RPMI8226 (cell line): ENCODE data around the gene TOR1B.
"Not testable (repeated sequence)": the region's sequence is repeated elsewhere in the genome, so short reads cannot be mapped to it uniquely, and the experiment has no call there.

ENCODE experiments used
- DNase-seq: peaks from one replicate; pipeline ENCODE4 v3.0.0-alpha.2; 2015

The TOR1B gene

GRCh38 chr9:129776938-129777768 is 25.8 kb upstream of the TOR1B start:
- peak; percentile 53 for DNase-seq

GRCh38 chr9:129777769-129778130 is 25.2 kb upstream of the TOR1B start:
- DNase-seq, result no peak

DNA sequence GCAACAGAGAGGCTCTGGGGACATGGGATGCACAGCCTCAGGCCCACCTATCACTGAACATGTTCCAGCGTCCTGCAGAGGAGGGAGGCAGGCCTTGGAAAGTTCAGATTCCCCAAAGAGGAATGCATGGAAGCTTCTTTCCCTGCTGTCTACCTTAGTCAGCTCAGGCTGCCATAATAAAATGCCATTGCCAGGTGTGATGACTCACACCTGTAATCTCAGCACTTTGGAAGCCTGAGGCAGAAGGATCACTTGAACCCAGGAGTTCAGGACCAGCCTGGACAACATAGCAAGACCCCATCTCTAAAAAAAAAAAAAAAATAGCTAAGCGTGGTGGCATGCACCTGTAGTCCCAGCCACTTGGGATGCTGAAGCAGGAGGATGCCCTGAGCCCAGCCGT is 24.5 kb upstream of the TOR1B start:
- DNase-seq, result no peak

DNA sequence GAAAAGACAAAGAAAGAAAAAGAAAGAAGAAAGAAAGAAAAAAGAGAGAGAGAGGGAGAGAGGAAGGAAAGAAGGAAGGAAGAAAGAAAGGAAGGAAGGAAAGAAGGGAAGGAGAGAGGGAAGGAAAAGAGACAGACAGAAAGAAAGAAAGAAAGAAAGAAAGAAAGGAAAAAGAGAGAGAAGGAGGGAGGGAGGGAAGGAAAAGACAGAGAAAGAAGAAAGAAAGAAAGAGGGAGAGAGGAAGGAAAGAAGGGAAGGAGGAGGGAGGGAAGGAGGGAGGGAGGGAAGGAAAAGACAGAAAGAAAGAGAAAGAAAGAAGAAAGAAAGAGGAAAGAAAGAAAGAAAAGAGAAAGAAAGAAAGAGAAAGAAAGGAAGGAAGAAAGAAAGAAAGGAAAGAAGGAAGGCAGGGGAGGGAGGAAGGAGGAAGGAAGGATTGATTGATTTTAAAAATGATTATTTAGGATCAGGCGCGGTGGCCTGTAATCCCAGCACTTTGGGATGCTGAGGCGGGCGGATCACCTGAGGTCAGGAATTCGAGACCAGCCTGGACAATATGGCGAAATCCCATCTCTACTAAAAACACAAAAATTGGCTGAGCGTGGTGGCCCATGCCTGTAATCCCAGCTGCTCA is 23.3 kb upstream of the TOR1B start:
- no peak for DNase-seq

- DNase-seq, result no peak
Measured at GRCh38 chr9:129781131-129781530, 21.9 kb upstream of the TOR1B start.

DNA sequence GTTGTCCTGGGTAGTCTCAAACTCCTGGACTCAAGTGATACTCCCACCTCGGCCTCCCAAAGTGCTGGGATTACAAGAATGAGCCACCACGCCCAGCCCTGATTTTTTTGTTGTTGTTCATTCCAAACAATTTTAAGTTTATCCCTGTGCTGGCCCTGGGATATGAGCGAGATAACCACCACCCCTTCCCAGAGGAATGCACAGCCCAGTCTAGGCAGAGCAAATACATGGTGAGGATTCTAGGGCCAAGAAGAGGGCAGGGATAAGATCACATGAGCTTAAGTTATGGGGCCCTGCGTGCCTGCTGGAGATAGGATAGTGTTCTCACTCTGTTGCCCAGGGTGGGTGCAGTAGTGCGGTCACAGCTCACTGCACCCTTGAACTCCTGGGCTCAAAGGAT is 21.0 kb upstream of the TOR1B start:
- DNase-seq, result no peak

- peak; percentile 85 for DNase-seq
Measured at GRCh38 chr9:129783516-129784361, 19.2 kb upstream of the TOR1B start.

DNA sequence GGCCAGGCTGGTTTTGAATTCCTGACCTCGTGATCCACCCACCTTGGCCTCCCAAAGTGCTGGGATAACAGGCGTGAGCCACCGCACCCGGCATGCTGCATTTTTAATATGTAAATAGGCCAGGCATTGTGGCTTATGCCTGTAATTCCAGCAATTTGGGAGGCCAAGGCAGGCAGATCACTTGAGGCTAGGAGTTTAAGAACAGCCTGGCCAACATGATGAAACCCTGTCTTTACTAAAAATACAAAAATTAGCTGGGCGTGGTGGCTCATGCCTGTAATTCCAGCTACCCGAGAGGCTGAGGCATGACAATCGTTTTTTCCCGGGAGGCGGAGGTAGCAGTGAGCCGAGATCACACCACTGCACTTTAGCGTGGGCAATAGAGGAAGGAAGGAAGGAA is 18.0 kb upstream of the TOR1B start:
- DNase-seq, result not testable (repeated sequence)

GRCh38 chr9:129785866-129786265 is 17.1 kb upstream of the TOR1B start:
- no peak for DNase-seq

- DNase-seq, result no peak
Measured at GRCh38 chr9:129786481-129786880, 16.5 kb upstream of the TOR1B start.

- no peak for DNase-seq
Measured at GRCh38 chr9:129794549-129794948, 8.4 kb upstream of the TOR1B start.

DNA sequence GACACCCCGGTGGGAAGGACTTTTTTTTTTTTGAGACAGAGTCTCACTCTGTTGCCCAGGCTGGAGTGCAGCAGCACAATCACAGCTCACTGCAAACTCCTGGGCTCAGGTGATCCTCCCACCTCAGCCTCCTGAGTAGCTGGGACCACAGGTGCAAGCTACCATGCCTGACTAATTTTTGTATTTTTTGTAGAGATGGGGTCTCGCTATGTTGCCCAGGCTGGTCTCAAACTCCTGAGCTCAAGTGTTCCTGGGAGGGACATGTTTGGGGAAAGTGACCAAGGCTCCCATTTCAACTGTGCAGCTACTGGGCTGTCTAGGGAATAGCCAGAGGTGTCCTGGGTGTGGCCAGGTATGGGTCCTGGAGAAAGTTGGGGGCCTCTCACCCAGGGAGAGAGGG is 7.0 kb upstream of the TOR1B start:
- not testable (repeated sequence) for DNase-seq

DNA sequence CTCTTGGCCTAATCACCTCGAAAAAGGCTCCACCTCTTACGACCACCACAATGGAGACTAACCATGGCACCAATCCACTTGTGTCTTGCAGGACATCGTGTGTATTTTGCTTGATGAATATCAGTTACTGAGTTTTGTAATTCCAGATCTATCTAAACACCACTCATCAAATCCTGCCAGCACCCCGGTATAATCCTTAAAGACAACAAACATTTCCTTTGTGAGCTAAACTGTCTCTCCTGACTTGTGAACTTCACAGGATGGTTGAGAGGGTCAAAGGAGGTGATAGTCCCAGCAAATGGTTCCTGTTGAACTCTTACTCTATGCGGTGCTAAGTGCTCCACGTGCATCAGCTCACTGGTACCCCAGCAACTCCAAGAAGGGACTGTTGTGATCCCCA is 4.0 kb upstream of the TOR1B start:
- DNase-seq, result no peak

GRCh38 chr9:129801504-129801903 is 1.5 kb upstream of the TOR1B start:
- DNase-seq, result no peak

DNA sequence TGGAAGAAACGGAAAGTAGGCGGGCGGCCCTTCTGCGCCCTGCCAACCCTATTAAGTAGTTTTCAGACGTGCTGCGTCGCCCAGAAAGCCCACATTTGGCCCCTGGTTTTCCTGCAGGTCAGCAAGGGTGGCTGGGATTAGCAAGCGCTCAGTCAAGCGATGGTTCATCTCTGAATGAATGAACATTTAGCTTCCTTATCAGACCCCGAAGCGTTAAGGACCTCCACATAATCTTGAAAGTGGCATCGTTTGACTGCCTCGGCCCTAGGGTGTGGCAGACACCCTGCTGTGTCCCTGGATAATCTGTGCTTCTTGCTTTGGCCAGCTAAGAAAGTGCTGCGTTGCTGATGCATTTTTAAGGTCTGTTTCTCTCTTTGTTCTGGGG is 684 bp downstream of the TOR1B start:
- DNase-seq, result no peak

DNA sequence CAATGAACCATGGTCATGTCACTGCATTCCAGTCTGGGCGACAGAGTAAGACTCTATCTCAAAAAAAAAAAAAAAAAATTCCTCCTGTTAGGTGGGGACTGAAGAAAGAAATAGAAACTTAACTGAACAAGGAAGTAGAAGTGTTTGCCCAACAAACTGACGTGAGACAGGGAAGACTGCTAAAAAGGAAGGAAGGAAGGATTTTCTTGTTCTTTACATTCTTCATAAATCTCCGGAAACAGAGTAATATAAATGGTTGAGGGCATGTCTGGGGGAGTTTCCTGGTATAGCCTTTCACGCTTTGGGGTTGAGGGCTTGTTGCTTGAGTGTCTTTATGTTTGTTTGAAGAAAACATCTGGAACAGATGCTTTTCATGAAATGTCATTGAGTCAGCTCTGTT is 3.1 kb downstream of the TOR1B start:
- DNase-seq, result no peak

DNA sequence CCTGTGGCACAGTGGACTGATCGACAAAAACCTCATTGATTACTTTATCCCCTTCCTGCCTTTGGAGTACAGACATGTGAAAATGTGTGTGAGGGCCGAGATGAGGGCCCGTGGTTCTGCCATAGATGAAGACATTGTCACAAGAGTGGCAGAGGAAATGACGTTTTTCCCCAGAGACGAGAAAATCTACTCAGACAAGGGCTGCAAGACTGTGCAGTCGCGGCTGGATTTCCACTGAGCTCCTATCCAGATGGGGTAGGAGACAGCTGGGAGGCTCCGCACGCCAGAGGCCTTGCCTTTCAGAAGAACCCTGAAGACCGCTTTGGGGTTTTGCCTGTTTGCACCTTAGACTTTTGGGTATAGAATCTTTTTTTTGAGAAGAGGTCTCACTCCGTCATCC is 6.4 kb downstream of the TOR1B start:
- DNase-seq, result no peak

GRCh38 chr9:129810116-129810515 is 7.1 kb downstream of the TOR1B start:
- DNase-seq, result no peak

- DNase-seq, result no peak
Measured at GRCh38 chr9:129810788-129811187, 7.8 kb downstream of the TOR1B start.

DNA sequence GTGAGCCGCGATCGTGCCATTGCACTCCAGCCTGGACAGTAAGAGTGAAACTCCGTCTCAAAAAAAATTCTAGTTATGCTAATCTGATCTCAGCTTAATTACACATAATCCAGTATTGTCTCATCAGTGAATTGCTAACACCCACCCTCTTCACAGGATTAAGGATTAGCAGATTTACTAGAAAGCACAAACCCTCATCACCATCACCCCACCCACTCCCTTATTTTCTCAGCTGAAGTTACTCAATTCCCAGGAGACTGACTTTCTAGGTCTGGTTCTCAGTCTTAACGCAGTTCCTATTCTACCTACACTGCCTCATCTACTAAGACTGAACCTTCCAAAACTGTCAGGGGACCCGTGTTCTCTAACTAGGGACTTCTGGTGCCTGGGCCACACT is 9.0 kb downstream of the TOR1B start:
- DNase-seq, result no peak

DNA sequence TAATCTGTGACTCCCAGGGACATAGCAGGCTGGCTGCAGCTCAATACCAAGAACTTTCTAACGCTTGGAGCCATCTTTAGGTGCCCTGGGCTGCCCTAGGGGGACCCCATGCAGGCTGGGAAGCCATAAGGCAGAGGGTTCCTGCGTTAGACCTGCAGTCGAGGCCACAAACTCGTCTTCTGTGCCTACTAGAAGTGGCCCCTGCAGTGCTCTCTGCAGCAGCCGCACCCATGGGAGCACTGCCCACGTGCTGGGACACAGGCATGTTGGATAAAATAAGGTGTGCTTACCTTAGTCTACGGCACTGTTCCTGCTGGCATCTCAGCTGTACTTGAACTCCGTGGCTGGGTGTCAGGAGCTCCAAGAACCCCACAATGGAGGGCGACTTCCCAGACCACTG is 9.4 kb downstream of the TOR1B start:
- no peak for DNase-seq

- DNase-seq, result no peak
Measured at GRCh38 chr9:129813661-129814060, 10.7 kb downstream of the TOR1B start.

DNA sequence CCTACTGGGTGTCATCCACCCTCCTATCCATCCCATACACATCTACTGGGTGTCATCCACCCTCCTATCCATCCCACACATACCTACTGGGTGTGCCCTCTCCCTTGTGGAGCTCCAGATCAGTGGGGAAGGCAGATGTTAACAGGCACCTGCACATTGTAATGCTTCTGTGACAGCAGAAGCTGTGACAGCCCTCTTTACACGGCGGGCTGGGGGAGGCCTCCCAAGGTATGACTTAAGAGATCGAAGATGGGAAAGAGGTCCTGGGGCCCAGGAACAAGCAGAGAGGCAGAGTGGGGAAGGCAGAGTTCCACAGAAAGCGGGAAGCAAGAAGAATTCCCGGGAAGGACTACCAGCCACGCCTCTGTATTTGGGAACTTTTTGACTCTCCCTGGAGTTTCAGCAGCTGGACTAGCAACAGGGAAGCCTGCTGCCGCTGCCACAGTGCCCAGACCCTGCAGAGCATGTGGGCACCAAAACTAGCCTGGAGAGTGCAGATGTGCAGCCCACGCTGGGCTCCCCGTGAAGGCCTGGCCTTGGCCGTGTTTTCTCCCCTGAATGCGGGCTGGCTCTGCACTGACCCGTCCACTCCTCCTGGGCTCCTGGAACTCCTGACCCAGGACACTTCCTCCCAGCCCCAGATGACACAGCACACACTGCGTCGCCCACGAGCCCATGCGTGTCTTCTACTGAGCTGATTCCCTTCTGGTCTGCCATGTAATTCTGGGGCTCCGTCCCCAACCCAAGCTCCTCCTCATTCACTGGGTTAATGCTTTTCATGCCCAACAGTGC is 11.6 kb downstream of the TOR1B start:
- DNase-seq, result no peak
